ENCODE data around the gene HOXC9.

HOXC9 gene

GRCh38 chr12:54042970-54043853 is 43.3 kb downstream of the HOXC9 start:
- no peak for DNase-seq

GRCh38 chr12:54044425-54045103 is 44.6 kb downstream of the HOXC9 start:
- no peak for DNase-seq

GRCh38 chr12:54045401-54045800 is 45.4 kb downstream of the HOXC9 start:
- DNase-seq: no peak

- no peak for DNase-seq
Measured at GRCh38 chr12:54045868-54046521, 46.0 kb downstream of the HOXC9 start.

- DNase-seq: no peak
Measured at GRCh38 chr12:54046809-54047159, 46.8 kb downstream of the HOXC9 start.

- no peak for DNase-seq
Measured at GRCh38 chr12:54047160-54047963, 47.4 kb downstream of the HOXC9 start.

GRCh38 chr12:54047964-54048303 is 48.0 kb downstream of the HOXC9 start:
- no peak for DNase-seq

- no peak for DNase-seq
Measured at GRCh38 chr12:54048406-54049093, 48.6 kb downstream of the HOXC9 start.

- DNase-seq: no peak
Measured at GRCh38 chr12:54049108-54049507, 49.1 kb downstream of the HOXC9 start.

- no peak for DNase-seq
Measured at GRCh38 chr12:54050482-54050810, 50.5 kb downstream of the HOXC9 start.

- DNase-seq: no peak
Measured at GRCh38 chr12:54051026-54051842, 51.3 kb downstream of the HOXC9 start.

GRCh38 chr12:54051874-54052437 is 52.0 kb downstream of the HOXC9 start:
- no peak for DNase-seq

GRCh38 chr12:54052438-54053002 is 52.6 kb downstream of the HOXC9 start:
- DNase-seq: no peak

Data from OCI-M1 (cell line).